NCI-H2196 (cell line): Measurements from ENCODE around the gene EHD4.

Source experiments
- DNase-seq: peaks from one replicate; lab custom pipeline; 2025; ENCODE audit not compliant: unreplicated experiment; lab: John Stamatoyannopoulos, UW

Gene EHD4

DNA sequence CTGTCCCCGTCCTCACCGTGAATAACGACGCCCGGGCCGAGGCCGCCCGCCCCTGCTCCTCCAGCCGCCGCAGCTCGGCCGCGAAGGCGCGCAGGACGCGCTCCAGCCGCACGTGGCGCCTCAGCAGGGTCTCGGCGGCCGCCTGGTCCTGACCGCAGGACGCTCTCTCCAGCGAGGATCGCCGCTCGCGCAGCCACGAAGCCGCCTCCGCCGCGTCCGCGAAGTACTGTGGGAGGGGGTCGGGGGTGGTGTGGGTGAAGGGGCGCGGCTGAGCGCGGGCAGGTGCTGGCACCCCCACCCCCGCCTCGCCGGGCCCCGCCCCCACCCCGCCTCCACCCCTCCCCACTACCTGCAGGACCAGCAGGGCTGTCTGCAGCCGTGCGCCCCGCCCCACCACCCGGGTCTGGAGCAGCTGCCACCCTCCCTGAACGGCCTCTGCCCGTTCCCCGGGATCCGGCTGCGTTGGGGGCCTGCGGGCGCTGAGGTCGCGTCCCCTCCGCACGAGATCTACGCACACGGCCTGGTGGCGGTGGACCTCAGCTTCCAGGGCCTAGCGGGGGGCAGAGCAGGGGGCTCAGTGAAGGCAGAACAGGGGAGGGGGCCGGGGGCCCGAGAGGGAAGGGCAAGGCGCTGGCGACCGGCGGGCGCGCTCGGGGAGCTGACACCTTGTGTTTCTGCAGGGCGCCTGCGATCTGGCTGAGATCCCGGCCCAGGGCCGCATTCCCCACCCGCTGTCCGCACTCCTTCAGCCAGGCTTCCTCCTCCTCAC, 90.3 kb downstream of the EHD4 start:
- DNase-seq, result no peak

- DNase-seq, result no peak
Observed at GRCh38 chr15:41881550-41881919, 90.8 kb downstream of the EHD4 start.

- DNase-seq, result no peak
Observed at GRCh38 chr15:41881086-41881485, 91.3 kb downstream of the EHD4 start.

GRCh38 chr15:41880156-41880877, 92.0 kb downstream of the EHD4 start:
- no peak for DNase-seq

DNA sequence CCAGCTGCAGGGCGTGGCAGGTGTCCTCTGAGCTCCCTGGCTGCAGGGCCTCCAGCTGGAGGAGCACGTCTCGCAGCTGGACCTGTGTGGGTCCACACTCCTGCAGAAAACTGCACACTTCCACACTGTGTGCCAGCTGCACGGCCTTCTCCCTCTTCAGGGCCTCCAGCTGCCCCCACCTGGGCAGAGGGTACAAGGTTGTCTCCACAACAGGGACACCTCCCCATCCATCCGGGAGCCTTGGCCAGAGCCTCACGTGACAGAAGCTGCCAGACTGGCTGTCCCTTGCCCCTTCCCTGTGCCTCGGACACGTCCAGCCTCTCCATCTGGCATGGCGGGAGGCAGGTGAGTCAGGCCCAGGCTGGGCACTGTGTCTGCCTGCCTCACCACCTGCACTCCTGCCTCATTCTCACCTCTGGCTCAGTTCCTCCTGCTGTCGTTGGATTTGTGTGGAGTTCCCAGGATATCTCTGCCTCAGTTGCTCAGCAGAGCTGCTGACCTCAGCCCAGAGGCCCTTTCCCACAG, 93.0 kb downstream of the EHD4 start:
- no peak for DNase-seq

DNA sequence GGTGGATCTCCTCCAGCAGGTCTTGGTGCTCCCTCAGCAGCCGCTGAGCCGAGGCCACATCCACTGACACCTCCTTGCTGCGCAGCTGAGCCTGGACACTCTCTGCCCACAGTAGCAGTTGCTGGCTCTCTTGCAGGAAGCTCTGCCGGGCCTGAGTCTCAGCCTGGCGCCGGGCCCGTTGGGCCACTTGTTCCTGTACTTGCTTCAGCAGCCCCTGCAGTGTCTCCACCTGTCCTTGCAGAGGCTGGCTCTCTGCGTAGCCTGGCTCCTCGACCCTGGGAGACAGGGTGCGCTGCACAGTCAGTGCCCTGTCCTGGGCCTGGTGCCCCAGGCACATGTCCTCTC, 94.0 kb downstream of the EHD4 start:
- peak; percentile 28 for DNase-seq

DNA sequence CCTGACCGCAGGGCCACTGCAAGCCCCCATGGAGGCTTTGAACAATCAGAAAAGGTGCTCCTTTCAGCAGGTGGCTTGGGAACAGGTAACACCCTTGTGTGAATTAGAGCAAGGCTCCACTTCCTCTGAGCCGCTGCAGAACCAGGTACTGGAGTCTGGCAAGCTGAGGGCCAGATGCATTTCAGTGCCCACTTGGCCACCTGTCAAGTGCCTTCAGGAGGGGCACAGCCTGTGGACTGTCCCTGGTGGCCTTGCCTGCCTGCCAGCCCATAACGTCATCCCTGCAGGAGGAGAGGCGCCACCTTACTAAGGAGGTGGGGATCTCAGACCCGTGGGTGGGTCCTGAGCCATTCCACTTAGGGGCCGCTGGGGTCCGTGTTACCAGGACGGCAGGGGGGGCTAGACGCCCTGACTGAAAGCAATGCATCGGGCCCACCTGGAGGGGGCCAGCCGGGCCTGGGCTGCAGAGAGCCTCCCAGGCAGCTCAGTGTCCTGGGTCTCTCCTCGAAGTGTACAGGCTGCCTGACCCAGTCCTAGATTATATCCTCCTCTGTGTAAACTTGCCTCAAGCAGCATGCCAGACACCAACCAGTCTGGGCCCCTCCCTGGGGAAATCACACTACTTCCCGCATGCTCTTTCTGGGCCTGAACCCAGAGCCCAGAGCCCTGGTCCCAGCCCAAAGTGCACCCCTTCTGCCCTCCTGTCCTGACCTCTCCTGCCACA, 94.6 kb downstream of the EHD4 start:
- DNase-seq, result peak; percentile 14

- DNase-seq, result peak; percentile 55
Observed at GRCh38 chr15:41876689-41877088, 95.7 kb downstream of the EHD4 start.

- peak; percentile 3 for DNase-seq
Observed at GRCh38 chr15:41876007-41876406, 96.3 kb downstream of the EHD4 start.

DNA sequence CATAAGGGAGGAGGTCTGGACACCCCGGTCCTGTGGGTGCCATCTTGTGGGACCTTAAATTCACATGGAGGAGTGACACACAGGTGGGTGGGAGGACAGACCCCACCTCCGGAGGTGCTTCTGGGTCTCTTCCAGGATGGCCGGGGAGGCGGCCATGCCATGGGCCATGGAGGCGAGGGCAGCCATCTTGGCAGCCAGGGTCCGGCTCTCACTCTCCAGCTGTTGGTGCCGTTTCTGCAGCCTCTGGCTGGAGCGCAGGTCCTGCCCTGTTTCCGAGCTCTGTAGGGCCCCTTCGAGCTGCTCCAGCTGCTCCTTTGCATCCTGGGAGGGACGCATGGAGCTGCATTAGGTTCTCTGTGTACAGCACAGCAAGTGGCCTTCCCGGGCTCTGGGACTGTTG, 97.6 kb downstream of the EHD4 start:
- DNase-seq, result no peak

DNA sequence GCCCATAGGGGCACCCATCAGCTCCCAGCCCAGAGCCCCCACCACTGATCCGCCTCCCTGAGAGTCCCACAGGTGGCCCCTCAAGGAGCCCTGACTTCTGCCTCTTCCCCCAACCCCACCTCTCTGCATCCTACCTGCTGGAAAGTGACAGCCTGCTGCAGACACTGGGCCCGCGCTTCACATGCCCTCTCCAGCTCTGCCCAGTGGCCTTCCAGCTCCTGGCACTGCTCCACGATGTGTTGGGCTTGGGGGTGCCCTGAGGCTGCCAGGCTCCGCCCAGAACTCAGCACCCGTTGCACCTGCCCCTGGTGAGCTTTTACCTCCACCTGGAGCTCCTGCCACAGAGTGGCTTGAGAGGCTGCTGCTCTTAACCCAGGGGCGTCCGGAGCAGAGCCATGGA, 98.6 kb downstream of the EHD4 start:
- DNase-seq, result peak; percentile 65

- DNase-seq, result no peak
Observed at GRCh38 chr15:41872166-41872747, 100.1 kb downstream of the EHD4 start.

GRCh38 chr15:41871175-41871905, 101.0 kb downstream of the EHD4 start:
- DNase-seq, result no peak

DNA sequence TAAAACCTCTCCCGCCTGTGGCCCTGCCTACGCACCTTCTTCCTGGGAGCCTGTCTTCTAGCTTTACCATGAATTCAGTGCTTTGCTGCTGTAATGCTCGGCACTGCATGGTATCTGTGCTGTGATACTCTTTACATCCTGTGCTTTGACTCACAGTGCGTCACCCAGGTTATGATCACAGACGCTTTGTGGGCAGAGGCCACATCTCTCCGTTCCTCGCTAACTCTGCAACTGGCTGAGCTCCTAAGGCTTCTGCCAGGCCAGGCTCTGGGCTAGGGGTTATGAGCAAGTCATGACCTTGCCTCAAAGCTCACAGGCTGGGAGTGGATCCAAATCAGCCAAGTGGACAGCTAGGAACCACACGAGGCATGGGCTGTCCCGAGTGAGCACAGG, 101.7 kb downstream of the EHD4 start:
- DNase-seq, result no peak

GRCh38 chr15:41869770-41870688, 102.3 kb downstream of the EHD4 start:
- DNase-seq, result no peak

GRCh38 chr15:41868321-41868720, 104.0 kb downstream of the EHD4 start:
- DNase-seq, result no peak

GRCh38 chr15:41866872-41867579, 105.3 kb downstream of the EHD4 start:
- DNase-seq, result no peak

DNA sequence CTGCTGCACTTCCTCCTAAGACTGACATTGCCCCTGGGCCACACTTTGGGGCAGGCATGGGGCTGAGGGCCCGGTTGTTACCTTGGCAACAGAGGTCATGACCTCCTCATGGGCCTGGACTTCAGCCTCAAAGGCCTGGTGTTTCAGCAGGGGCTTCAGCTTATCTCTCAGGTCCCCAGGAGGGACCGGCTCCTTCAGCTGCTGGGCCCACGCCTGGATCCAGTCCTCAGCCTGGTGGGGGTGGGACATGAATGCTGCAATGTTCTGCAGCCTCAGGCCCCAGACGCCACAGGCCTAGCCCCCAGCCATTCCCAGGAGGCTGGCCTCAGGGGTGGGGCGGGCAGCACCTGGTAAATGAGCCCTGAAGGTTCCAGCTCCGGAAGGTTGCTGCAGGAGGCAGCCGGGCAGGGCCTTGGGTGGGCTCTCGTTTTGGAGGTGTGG, 106.1 kb downstream of the EHD4 start:
- no peak for DNase-seq

GRCh38 chr15:41865490-41866055, 106.8 kb downstream of the EHD4 start:
- DNase-seq, result no peak
